Measurements from ENCODE around the gene ID2. TPM values are rescaled to one million over a fixed set of nuclear protein-coding genes. Genes with fewer than 3 reads are reported as not detected.
"Not testable (repeated sequence)": the region's sequence is repeated elsewhere in the genome, so short reads cannot be mapped to it uniquely, and the experiment has no call there.

The ID2 gene
- total RNA-seq, 1 experiment from 2014 or later: 209 TPM

GRCh38 chr2:8729101-8729500, 47.2 kb downstream of the ID2 start:
- not testable (repeated sequence) for DNase-seq (ENCODE audit: low read depth in 1 of 2, low spot score in 2 of 2); H3K27ac ChIP-seq; H3K4me3 ChIP-seq; H3K9me3 ChIP-seq (replicated peaks); H3K27me3 ChIP-seq (replicated peaks); H3K4me1 ChIP-seq (replicated peaks)
- peaks cover 36% of the 10 kb centered on the region for H3K36me3 ChIP-seq

- Histone ChIP-seq H3K27ac (no peak overlapping the region), H3K4me3 (no peak overlapping the region), H3K9me3 (replicated peaks) (no peaks in the 10 kb centered on the region), H3K4me1 (replicated peaks) (no peaks in the 10 kb centered on the region), H3K27me3 (replicated peaks) (no peaks in the 10 kb centered on the region), H3K36me3 (peaks cover 44% of the 10 kb centered on the region)
- no peak for DNase-seq (ENCODE audit: low read depth in 1 of 2, low spot score in 2 of 2)
Observed at GRCh38 chr2:8729939-8730338, 48.1 kb downstream of the ID2 start.

- Histone ChIP-seq H3K27me3 (replicated peaks) (no peaks in the 10 kb centered on the region), H3K36me3 (peaks cover 55% of the 10 kb centered on the region), H3K4me3 (no peak overlapping the region), H3K4me1 (replicated peaks) (no peaks in the 10 kb centered on the region), H3K9me3 (replicated peaks) (no peaks in the 10 kb centered on the region), H3K27ac (no peak overlapping the region)
- no peak for DNase-seq (ENCODE audit: low read depth in 1 of 2, low spot score in 2 of 2)
Observed at GRCh38 chr2:8732601-8733000, 50.7 kb downstream of the ID2 start.

Other genes starting within 250 kb of the ID2 start
- 50.8 and 76.7 TPM in 2 replicates for gene KIDINS220, start 155.6 kb downstream of the ID2 start, total RNA-seq (2014; rRNA removed; shearing (Covaris generic))

Data from SJSA1 (cell line).